HEK293T (cell line): ENCODE measurements around the gene MSH5.

ENCODE experiments used
- ARNT ChIP-seq: fragments of 450-650 bp; IDR thresholded peaks from 2 replicates; pipeline ENCODE4 v1.6.1; 2017; ENCODE audit warnings: mild to moderate bottlenecking
- BHLHE40 ChIP-seq: fragments of 450-650 bp; IDR thresholded peaks from 2 replicates; pipeline ENCODE4 v1.6.1; 2016; ENCODE audit warnings: mild to moderate bottlenecking, moderate library complexity, borderline replicate concordance
- ELF4 ChIP-seq: fragments of 450-650 bp; IDR thresholded peaks from 2 replicates; pipeline ENCODE4 v1.6.1; 2017; ENCODE audit warnings: antibody characterized with exemption
- FOXA1 ChIP-seq: fragments of 450-650 bp; IDR thresholded peaks from 2 replicates; pipeline ENCODE4 v1.6.1; 2016; ENCODE audit warnings: mild to moderate bottlenecking
- FOXK2 ChIP-seq: fragments of 450-650 bp; IDR thresholded peaks from 2 replicates; pipeline ENCODE4 v1.6.1; 2016; ENCODE audit warnings: mild to moderate bottlenecking
- FOXM1 ChIP-seq: fragments of 450-650 bp; IDR thresholded peaks from 2 replicates; pipeline ENCODE4 v1.6.1; 2017; ENCODE audit warnings: mild to moderate bottlenecking, borderline replicate concordance
- L3MBTL2 ChIP-seq: fragments of 450-650 bp; conservative IDR thresholded peaks from 2 replicates; pipeline ENCODE4 v1.6.1; 2016; ENCODE audit warnings: mild to moderate bottlenecking
- NFRKB ChIP-seq: fragments of 450-650 bp; IDR thresholded peaks from 2 replicates; pipeline ENCODE4 v1.6.1; 2016; ENCODE audit warnings: mild to moderate bottlenecking, moderate library complexity
- PKNOX1 ChIP-seq: fragments of 450-650 bp; IDR thresholded peaks from 2 replicates; pipeline ENCODE4 v1.6.1; 2016
- SP1 ChIP-seq: fragments of 450-650 bp; IDR thresholded peaks from 2 replicates; pipeline ENCODE4 v1.6.1; 2017
- SUZ12 ChIP-seq: fragments of 450-650 bp; IDR thresholded peaks from 2 replicates; pipeline ENCODE4 v1.6.1; 2016; ENCODE audit warnings: mild to moderate bottlenecking
- TARDBP ChIP-seq: fragments of 450-650 bp; IDR thresholded peaks from 2 replicates; pipeline ENCODE4 v1.6.1; 2016

DNA sequence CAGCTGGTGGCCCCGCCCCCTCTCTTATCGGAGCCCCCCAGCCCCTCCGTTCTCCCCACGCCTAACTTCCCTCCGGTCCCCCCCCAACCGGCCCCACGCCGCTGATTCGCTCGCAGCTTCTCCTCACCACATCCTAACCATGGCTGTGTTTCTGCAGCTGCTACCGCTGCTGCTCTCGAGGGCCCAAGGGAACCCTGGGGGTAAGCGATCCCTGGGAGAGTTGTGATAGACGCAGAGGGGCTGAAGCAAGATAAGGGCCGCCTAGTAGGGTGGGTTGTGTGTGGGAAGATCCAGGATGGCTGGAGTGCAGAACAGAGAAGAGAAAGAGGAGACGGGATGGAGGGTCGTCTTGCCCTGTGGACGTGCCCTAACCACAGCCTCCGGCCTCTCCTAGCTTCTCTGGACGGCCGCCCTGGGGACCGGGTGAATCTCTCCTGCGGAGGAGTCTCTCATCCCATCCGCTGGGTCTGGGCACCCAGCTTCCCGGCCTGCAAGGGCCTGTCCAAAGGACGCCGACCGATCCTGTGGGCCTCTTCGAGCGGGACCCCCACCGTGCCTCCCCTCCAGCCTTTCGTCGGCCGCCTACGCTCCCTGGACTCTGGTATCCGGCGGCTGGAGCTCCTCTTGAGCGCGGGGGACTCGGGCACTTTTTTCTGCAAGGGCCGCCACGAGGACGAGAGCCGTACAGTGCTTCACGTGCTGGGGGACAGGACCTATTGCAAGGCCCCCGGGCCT lies 16.4 kb upstream of the MSH5 start, which contains the start of gene MPIG6B:
- no peak for TF ChIP-seq FOXK2
- no peak for TF ChIP-seq L3MBTL2
- no peak for TF ChIP-seq SP1
- no peak for TF ChIP-seq NFRKB
- TF ChIP-seq PKNOX1, result no peak
- no peak for TF ChIP-seq ELF4
- no peak for TF ChIP-seq TARDBP
- no peak for TF ChIP-seq ARNT
- no peak for TF ChIP-seq FOXA1
- no peak for TF ChIP-seq SUZ12
- TF ChIP-seq FOXM1, result no peak
- no peak for TF ChIP-seq BHLHE40
